Stimulated activated CD4-positive, alpha-beta T cell treated with anti-CD3 and anti-CD28 coated beads, Interleukin-1b, Interleukin-23, amount 100 ng/mL, for 48 hours (primary cell): Measurements from ENCODE around the gene PCYT1A.
A peak's percentile ranks its signal among the peaks of the same experiment; 100 is the strongest.
"Not testable (repeated sequence)": the region's sequence is repeated elsewhere in the genome, so short reads cannot be mapped to it uniquely, and the experiment has no call there.

Experiments
- DNase-seq: peaks from one replicate; pipeline ENCODE4 v3.0.0-alpha.2; 2020

PCYT1A gene

GRCh38 chr3:196210673-196211556, 76.6 kb downstream of the PCYT1A start, which contains the start of gene ZDHHC19:
ZDHHC19 (minus strand) TSS chr3:196211400; CDS start chr3:196211315, 85 bp downstream.
- no peak for DNase-seq

GRCh38 chr3:196209944-196210672, 77.4 kb downstream of the PCYT1A start:
- not testable (repeated sequence) for DNase-seq

- DNase-seq = no peak
Observed at GRCh38 chr3:196208942-196209695, 78.4 kb downstream of the PCYT1A start.

GRCh38 chr3:196207833-196208607, 79.5 kb downstream of the PCYT1A start:
- DNase-seq = peak; percentile 78

- DNase-seq = no peak
Observed at GRCh38 chr3:196207159-196207832, 80.2 kb downstream of the PCYT1A start.

GRCh38 chr3:196205442-196206205, 81.9 kb downstream of the PCYT1A start:
- DNase-seq = not testable (repeated sequence)

- no peak for DNase-seq
Observed at GRCh38 chr3:196203846-196204245, 83.7 kb downstream of the PCYT1A start.

GRCh38 chr3:196202516-196202970, 85.0 kb downstream of the PCYT1A start:
- no peak for DNase-seq

GRCh38 chr3:196198771-196199753, 88.5 kb downstream of the PCYT1A start:
- DNase-seq = no peak

GRCh38 chr3:196198081-196198675, 89.3 kb downstream of the PCYT1A start:
- no peak for DNase-seq

- no peak for DNase-seq
Observed at GRCh38 chr3:196197524-196197923, 90.0 kb downstream of the PCYT1A start.

- no peak for DNase-seq
Observed at GRCh38 chr3:196195664-196196265, 91.8 kb downstream of the PCYT1A start.

- DNase-seq = no peak
Observed at GRCh38 chr3:196194542-196194915, 93.0 kb downstream of the PCYT1A start.

GRCh38 chr3:196193736-196194541, 93.6 kb downstream of the PCYT1A start:
- no peak for DNase-seq

GRCh38 chr3:196193133-196193735, 94.3 kb downstream of the PCYT1A start:
- no peak for DNase-seq

GRCh38 chr3:196192524-196193051, 94.9 kb downstream of the PCYT1A start:
- DNase-seq = no peak

- peak; percentile 52 for DNase-seq
Observed at GRCh38 chr3:196192036-196192523, 95.4 kb downstream of the PCYT1A start.
